PC-9 (cell line): ENCODE results near the gene PGAP3. TPM values are rescaled to one million over a fixed set of nuclear protein-coding genes. Genes with fewer than 3 reads are reported as not detected.

Experiments used
- BruUV-seq: library from RNA; stranded (reverse); fragments of 400-500 nt; replicated peaks from 2 replicates; lab custom pipeline; 2021; lab: Mats Ljungman, UMichigan
- CTCF ChIA-PET: fragments of 300-600 bp; sonication (Branson Sonifier 250); formaldehyde crosslinking; loops from one replicate; lab custom pipeline; 2022; ENCODE audit warnings: antibody characterized with exemption; lab: Charles Lee
- POLR2A ChIA-PET: fragments of 300-600 bp; sonication (Branson Sonifier 250); formaldehyde crosslinking; loops from one replicate; lab custom pipeline; 2022; ENCODE audit warnings: antibody characterized with exemption; ENCODE audit not compliant: unreplicated experiment; lab: Charles Lee
- DNase-seq, 2 experiments: peaks; one replicate each; pipeline versions ENCODE4 v3.0.0 to v3.0.0-alpha.2; 2015 to 2022; ENCODE audit warnings: mixed read lengths in 1 of 2
- H2AFZ ChIP-seq: fragments of 200-600 bp; sonication (generic); 2 replicates; pipeline ENCODE4 v1.8.1; 2017; ENCODE audit warnings: antibody characterized with exemption
- H3F3A ChIP-seq: fragments of 200-600 bp; sonication (generic); 2 replicates; pipeline ENCODE4 v1.8.1; 2017; ENCODE audit warnings: antibody characterized with exemption, mild to moderate bottlenecking, low read depth; ENCODE audit not compliant: insufficient read depth
- H3K27ac ChIP-seq: fragments of 200-600 bp; sonication (generic); 2 replicates; pipeline ENCODE4 v1.6.1; 2016; ENCODE audit warnings: mixed run types
- H3K27me3 ChIP-seq: fragments of 200-600 bp; sonication (generic); 2 replicates; pipeline ENCODE4 v1.6.1; 2016; ENCODE audit warnings: low read depth, mixed run types; ENCODE audit not compliant: insufficient read depth
- H3K36me3 ChIP-seq: fragments of 200-600 bp; sonication (generic); 2 replicates; pipeline ENCODE4 v1.6.1; 2016; ENCODE audit warnings: low read depth, mixed run types
- H3K4me1 ChIP-seq: fragments of 200-600 bp; sonication (generic); replicated peaks from 2 replicates; pipeline ENCODE4 v1.6.1; 2016; ENCODE audit warnings: mixed run types; ENCODE audit not compliant: insufficient read depth
- H3K4me2 ChIP-seq: fragments of 200-600 bp; sonication (generic); 2 replicates; pipeline ENCODE4 v1.6.1; 2017; ENCODE audit warnings: mixed run types
- H3K4me3 ChIP-seq: fragments of 200-600 bp; sonication (generic); 2 replicates; pipeline ENCODE4 v1.6.1; 2016; ENCODE audit warnings: mixed run types
- H3K79me2 ChIP-seq: fragments of 200-600 bp; sonication (generic); 2 replicates; pipeline ENCODE4 v1.6.1; 2017; ENCODE audit warnings: low read depth, mixed run types
- H3K9me2 ChIP-seq: fragments of 200-600 bp; sonication (generic); 2 replicates; pipeline ENCODE4 v1.8.1; 2017; ENCODE audit warnings: mild to moderate bottlenecking; ENCODE audit not compliant: insufficient read depth
- H3K9me3 ChIP-seq: fragments of 200-600 bp; sonication (generic); 2 replicates; pipeline ENCODE4 v1.8.1; 2016; ENCODE audit warnings: low read depth; ENCODE audit not compliant: insufficient read depth
- H4K20me1 ChIP-seq: fragments of 200-600 bp; sonication (generic); 2 replicates; pipeline ENCODE4 v1.8.1; 2017; ENCODE audit not compliant: insufficient read depth
- CTCF ChIP-seq: fragments of 200-600 bp; sonication (generic); conservative IDR thresholded peaks from 2 replicates; pipeline ENCODE4 v1.6.1; 2017; ENCODE audit warnings: mixed run types, antibody characterized with exemption, mild to moderate bottlenecking, moderate library complexity
- EZH2 ChIP-seq: fragments of 200-600 bp; sonication (generic); IDR thresholded peaks from 2 replicates; pipeline ENCODE4 v1.8.0; 2017; ENCODE audit warnings: antibody characterized with exemption, low read depth
- intact Hi-C: fragments of 100-400 bp; cut with micrococcal nuclease; formaldehyde crosslinking; loops from one replicate; pipeline ENCODE4 v1.10.0; 2022; ENCODE audit not compliant: unreplicated experiment
- total RNA-seq: library from RNA; stranded (reverse); gene quantifications from 2 replicates; pipeline ENCODE4 v1.2.3, GENCODE V29; 2021

PGAP3 gene
- total RNA-seq, 1 experiment from 2014 or later, result 15.0 TPM

GRCh38 chr17:39658760-39659159 is 29.1 kb downstream of the PGAP3 start:
- Histone ChIP-seq H3K36me3 (no peaks in the 10 kb centered on the region), H3K4me3 (no peak overlapping the region), H3F3A (peaks cover 12% of the 10 kb centered on the region), H3K4me2 (no peak overlapping the region), H2AFZ (no peak overlapping the region), H3K9me3 (no peaks in the 10 kb centered on the region), H3K4me1 (peaks cover 3% of the 10 kb centered on the region), H3K9me2 (no peaks in the 10 kb centered on the region), H3K79me2 (no peaks in the 10 kb centered on the region), H3K27ac (no peak overlapping the region), H3K27me3 (no peaks in the 10 kb centered on the region), H4K20me1 (0 out of 2 replicates have a peak, but pooled peaks cover 3% of the 10 kb centered on the region)
- POLR2A ChIA-PET, result no interaction called here
- TF ChIP-seq CTCF, result no peak
- TF ChIP-seq EZH2, result no peak
- no peak for DNase-seq
- BruUV-seq, result no TSS peak
- CTCF ChIA-PET, result no interaction called here
- intact Hi-C loops, result no loop called here

- no TSS peak for BruUV-seq
- H3F3A ChIP-seq, result peaks cover 10% of the 10 kb centered on the region; the same call in 1 of the 2 replicates
- CTCF ChIA-PET, result no interaction called here
These were observed 29.5 kb downstream of the PGAP3 start for GRCh38 chr17:39658346-39658745.

GRCh38 chr17:39655105-39655504 is 32.8 kb downstream of the PGAP3 start:
- H3K4me1 ChIP-seq, result no peaks in the 10 kb centered on the region
- intact Hi-C loops, result no loop called here
- no peaks in the 10 kb centered on the region for H3K27me3 ChIP-seq
- H3K79me2 ChIP-seq, result no peaks in the 10 kb centered on the region
- no peaks in the 10 kb centered on the region for H3K9me3 ChIP-seq
- DNase-seq, result no peak
- TF ChIP-seq EZH2 (no peak), CTCF (no peak)
- no peaks in the 10 kb centered on the region for H3K9me2 ChIP-seq
- BruUV-seq, result no TSS peak
- H3K27ac ChIP-seq, result no peak overlapping the region
- no peaks in the 10 kb centered on the region for H3F3A ChIP-seq
- H3K4me3 ChIP-seq, result no peak overlapping the region
- no peak overlapping the region for H3K4me2 ChIP-seq
- CTCF ChIA-PET, result interaction anchor here (0.6 to 0.7 kb wide), 4 partner anchors 9 to 54 kb away, joined by 3 read pairs; no protein-coding TSS in a partner anchor
- H2AFZ ChIP-seq, result no peak overlapping the region
- H4K20me1 ChIP-seq, result peaks cover 10% of the 10 kb centered on the region; the same call in 1 of the 2 replicates
- H3K36me3 ChIP-seq, result no peaks in the 10 kb centered on the region
- POLR2A ChIA-PET, result no interaction called here

More at GRCh38 chr17:39658346-39658745, 29.5 kb downstream of the PGAP3 start:
- no peak overlapping the region for H3K27ac ChIP-seq
- intact Hi-C loops, result no loop called here
- H3K4me1 ChIP-seq, result no peaks in the 10 kb centered on the region; the same call in 1 of the 2 replicates
- no peaks in the 10 kb centered on the region for H3K9me2 ChIP-seq
- no peak overlapping the region for H3K4me2 ChIP-seq
- TF ChIP-seq EZH2, result no peak
- no peak for TF ChIP-seq CTCF
- DNase-seq, result no peak
- H3K79me2 ChIP-seq, result no peaks in the 10 kb centered on the region
- no peaks in the 10 kb centered on the region for H3K27me3 ChIP-seq
- no peaks in the 10 kb centered on the region for H3K9me3 ChIP-seq
- no peak overlapping the region for H2AFZ ChIP-seq
- H3K36me3 ChIP-seq, result no peaks in the 10 kb centered on the region
- H4K20me1 ChIP-seq, result peaks cover 6% of the 10 kb centered on the region; the same call in 1 of the 2 replicates
- H3K4me3 ChIP-seq, result no peak overlapping the region
- POLR2A ChIA-PET, result interaction anchor here (0.6 kb wide), 1 partner anchor 396 kb away, joined by 5 read pairs; no protein-coding TSS in a partner anchor
